Measurements from ENCODE around the gene PRKN.

Gene PRKN

DNA sequence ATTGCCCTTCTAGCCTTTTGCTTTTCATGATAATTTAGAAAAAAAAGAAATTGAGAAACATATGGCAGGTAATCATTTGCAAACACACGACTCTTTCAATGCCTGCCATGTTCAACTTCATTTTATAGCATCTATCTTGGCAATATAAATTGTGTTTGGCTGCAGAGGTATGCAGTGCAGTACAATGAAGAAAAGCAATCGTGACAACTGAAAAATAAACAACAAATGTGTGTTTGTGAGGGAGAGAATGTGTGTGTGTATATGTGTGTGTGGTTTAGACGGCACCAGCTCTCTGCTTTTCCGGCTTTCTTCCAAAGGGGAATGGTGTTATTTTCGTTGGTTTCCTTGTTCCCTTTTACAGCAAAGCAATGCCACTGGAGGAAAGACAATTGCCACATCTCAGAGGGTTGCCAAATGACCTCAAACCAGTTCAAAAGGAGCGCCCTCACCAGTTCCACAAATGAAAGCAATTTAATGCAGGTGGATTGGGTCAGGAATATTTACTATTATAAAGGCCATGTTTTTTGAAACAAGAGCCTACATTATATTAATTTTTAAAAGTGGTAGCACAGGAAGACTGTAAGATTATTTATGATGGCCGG lies 587.2 kb downstream of the PRKN start:
- no peak overlapping the region for H3K4me3 ChIP-seq (ENCODE audit: low read length)
- TF ChIP-seq, protein P1, sequence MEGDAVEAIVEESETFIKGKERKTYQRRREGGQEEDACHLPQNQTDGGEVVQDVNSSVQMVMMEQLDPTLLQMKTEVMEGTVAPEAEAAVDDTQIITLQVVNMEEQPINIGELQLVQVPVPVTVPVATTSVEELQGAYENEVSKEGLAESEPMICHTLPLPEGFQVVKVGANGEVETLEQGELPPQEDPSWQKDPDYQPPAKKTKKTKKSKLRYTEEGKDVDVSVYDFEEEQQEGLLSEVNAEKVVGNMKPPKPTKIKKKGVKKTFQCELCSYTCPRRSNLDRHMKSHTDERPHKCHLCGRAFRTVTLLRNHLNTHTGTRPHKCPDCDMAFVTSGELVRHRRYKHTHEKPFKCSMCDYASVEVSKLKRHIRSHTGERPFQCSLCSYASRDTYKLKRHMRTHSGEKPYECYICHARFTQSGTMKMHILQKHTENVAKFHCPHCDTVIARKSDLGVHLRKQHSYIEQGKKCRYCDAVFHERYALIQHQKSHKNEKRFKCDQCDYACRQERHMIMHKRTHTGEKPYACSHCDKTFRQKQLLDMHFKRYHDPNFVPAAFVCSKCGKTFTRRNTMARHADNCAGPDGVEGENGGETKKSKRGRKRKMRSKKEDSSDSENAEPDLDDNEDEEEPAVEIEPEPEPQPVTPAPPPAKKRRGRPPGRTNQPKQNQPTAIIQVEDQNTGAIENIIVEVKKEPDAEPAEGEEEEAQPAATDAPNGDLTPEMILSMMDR (IDR thresholded peaks at IDR 0.05; ENCODE audit: insufficient read depth, low read depth, low read length, missing control alignments) = no peak
- DNase-seq (ENCODE audit: low read depth) = no peak

GRCh38 chr6:162125659-162126058 lies 601.9 kb downstream of the PRKN start:
- TF ChIP-seq, protein P1 (IDR thresholded peaks at IDR 0.05; ENCODE audit: insufficient read depth, low read depth, low read length, missing control alignments) = no peak
- no peak for DNase-seq (ENCODE audit: low read depth)
- H3K4me3 ChIP-seq (ENCODE audit: low read length) = no peak overlapping the region

- H3K4me3 ChIP-seq (ENCODE audit: low read length) = no peak overlapping the region
- DNase-seq (ENCODE audit: low read depth) = no peak
- TF ChIP-seq, protein P1 (IDR thresholded peaks at IDR 0.05; ENCODE audit: insufficient read depth, low read depth, low read length, missing control alignments) = no peak
These were observed 602.7 kb downstream of the PRKN start for GRCh38 chr6:162124710-162125435.

DNA sequence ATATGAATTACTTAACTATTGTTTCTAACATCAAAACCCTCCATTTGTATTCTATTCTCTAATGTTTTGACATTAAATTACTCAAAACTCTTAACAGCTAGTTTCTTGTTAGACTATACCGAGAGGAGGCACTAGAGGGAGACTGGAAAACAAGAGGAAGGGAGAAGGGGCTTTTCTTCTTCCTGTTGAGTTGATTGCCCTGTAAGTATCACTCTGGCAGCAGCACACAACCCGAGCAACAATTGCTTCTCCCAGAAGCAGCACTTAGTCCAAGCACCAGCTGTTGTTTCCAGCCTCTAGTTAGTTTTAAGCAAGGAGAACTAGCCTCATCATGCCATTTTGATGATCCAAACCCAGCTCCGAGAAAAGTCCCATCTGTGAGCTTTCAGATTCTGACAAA lies 603.8 kb downstream of the PRKN start:
- no peak for DNase-seq (ENCODE audit: low read depth)
- no peak overlapping the region for H3K4me3 ChIP-seq (ENCODE audit: low read length)
- TF ChIP-seq, protein P1 (IDR thresholded peaks at IDR 0.05; ENCODE audit: insufficient read depth, low read depth, low read length, missing control alignments) = no peak

DNA sequence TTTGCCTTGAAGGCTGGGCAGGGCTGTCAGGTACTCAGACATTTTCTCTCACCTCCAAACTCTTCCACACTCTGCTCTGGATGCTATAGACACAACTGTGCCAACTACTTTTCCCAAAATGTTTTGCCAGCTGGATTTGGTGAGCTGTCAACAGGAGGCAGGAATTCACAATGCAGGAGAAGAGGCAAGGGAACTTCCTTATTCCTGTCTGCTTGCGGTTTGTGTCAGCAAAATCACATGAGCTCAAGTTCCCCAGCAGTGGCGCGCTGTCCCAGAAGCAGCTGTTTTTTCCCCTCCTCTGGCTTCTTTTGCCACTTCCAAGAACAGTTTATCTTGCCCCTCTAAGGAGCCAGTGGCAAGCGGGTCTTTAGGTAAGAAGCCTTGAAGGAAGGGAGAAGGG lies 608.2 kb downstream of the PRKN start:
- DNase-seq (ENCODE audit: low read depth) = peak; percentile 21
- TF ChIP-seq, protein P1 (IDR thresholded peaks at IDR 0.05; ENCODE audit: insufficient read depth, low read depth, low read length, missing control alignments) = peak; percentile 17
- H3K4me3 ChIP-seq (ENCODE audit: low read length) = no peak overlapping the region

DNA sequence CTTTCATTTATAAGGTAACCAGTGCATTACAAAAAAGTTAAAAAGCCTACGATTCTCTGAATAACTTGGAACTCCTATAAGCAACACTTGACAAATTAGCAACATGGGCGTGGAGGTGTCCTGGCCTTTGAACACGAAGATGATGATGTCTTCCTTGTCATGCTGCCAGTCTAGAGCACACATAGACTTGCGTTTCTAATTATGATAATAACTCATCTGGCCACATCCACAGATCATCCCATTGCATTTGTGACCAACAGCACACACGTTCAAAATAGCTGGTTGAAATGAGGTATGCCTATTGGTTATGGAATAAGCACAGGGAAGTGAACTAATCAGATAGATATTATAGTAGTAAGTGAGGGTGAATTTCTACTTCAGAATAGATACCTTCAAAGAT lies 608.9 kb downstream of the PRKN start:
- H3K4me3 ChIP-seq (ENCODE audit: low read length) = no peak overlapping the region
- DNase-seq (ENCODE audit: low read depth) = no peak
- TF ChIP-seq, protein P1 (IDR thresholded peaks at IDR 0.05; ENCODE audit: insufficient read depth, low read depth, low read length, missing control alignments) = no peak

All from epithelial cell of esophagus (primary cell).